Activated naive CD4-positive, alpha-beta T cell treated with anti-CD3 and anti-CD28 coated beads, Interleukin-2, amount 50 U/mL, for 24 hours (primary cell): ENCODE results near the gene CFHR3.
"Not testable (repeated sequence)": the region's sequence is repeated elsewhere in the genome, so short reads cannot be mapped to it uniquely, and the experiment has no call there.

Experiments
- H3K27ac Mint-ChIP-seq: one replicate; pipeline ENCODE4 v1.8.0; 2021; ENCODE audit warnings: mild to moderate bottlenecking, mixed read lengths
- H3K27me3 Mint-ChIP-seq: one replicate; pipeline ENCODE4 v1.8.0; 2021; ENCODE audit warnings: mixed read lengths
- H3K36me3 Mint-ChIP-seq: one replicate; pipeline ENCODE4 v1.8.0; 2021; ENCODE audit warnings: mixed read lengths
- H3K4me1 Mint-ChIP-seq: one replicate; pipeline ENCODE4 v1.8.0; 2021; ENCODE audit warnings: mixed read lengths
- H3K4me3 Mint-ChIP-seq: one replicate; pipeline ENCODE4 v1.8.0; 2021; ENCODE audit warnings: mild to moderate bottlenecking, mixed read lengths
- H3K9me3 Mint-ChIP-seq: one replicate; pipeline ENCODE4 v1.8.0; 2021; ENCODE audit warnings: mixed read lengths

The CFHR3 gene

DNA sequence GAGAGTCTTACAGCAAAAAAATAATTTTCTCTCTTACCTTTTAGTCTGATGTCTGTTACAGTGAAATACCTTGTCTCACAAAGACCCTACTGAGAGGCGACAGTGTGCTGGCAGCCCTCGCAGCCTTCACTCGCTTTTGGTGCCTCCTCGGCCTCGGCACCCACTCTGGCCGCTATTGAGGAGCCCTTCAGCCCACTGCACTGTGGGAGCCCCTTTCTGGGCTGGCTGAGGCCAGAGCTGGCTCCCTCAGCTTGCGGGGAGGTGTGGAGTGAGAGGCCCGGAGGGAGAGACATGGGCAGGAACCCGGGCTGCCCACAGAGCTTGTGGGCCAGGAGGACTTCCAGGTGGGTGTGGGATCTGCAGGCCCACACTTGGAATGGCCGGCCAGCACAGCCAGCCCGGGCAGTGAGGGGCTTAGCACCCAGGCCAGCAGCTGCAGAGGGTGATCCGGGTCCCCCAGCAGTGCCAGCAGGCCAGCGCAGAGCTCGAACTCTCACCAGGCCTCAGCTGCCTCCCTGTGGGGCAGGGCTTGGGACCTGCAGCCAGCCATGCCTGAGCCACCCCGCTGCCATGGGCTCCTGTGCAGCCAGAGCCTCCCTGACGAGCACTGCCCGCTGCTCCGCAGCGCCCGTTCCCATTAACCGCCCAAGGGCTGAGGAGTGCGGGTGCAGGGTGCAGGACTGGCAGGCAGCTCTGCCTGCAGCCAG lies 34.0 kb downstream of the CFHR3 start:
- Mint-ChIP-seq H3K36me3 (no peaks in the 10 kb centered on the region), H3K9me3 (no peaks in the 10 kb centered on the region), H3K27me3 (no peaks in the 10 kb centered on the region), H3K4me3 (no peak overlapping the region), H3K4me1 (no peaks in the 10 kb centered on the region), H3K27ac (no peak overlapping the region)

DNA sequence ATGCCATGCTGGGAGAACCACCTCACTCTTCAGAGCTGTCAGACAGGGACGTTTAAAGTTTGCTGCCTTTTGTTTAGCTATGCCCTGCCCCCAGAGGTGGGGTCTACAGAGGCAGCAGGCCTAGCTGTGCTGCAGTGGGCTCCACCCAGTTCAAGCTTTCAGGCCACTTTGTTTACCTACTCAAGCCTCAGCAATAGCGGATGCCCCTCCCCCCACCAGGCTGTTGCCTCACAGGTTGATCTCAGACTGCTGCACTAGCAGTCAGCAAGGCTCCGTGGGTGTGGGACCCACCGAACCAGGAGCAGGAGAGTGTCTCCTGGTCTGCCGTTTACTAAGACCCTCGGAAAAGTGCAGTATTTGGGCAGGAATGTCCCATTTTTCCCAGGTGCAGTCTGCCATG lies 42.8 kb downstream of the CFHR3 start:
- H3K27ac Mint-ChIP-seq, H3K9me3 Mint-ChIP-seq, H3K4me1 Mint-ChIP-seq, H3K4me3 Mint-ChIP-seq, H3K27me3 Mint-ChIP-seq, H3K36me3 Mint-ChIP-seq: not testable (repeated sequence)

DNA sequence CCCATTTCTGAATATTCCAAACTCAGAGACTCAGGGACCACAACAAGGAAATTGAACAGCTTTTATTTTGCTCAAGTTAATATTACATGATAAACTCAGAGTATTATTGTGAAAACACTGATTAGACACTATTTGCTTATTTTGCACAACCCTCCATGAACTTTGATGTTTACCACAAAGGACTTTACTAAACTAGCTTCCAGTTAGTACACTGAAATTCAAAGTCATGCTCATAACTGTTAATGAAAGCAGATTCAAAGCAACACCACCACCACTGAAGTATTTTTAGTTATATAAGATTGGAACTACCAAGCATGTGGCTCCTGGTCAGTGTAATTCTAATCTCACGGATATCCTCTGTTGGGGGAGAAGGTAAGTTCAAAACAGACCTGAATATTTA lies 44.9 kb downstream of the CFHR3 start, which contains the start of gene CFHR1:
Gene CFHR1, plus strand, starts transcription at position 201 of the 400 bp plus-strand sequence. Its CDS starts 114 bp downstream, at position 315.
- not testable (repeated sequence) for H3K27ac Mint-ChIP-seq, H3K27me3 Mint-ChIP-seq, H3K36me3 Mint-ChIP-seq, H3K4me1 Mint-ChIP-seq, H3K4me3 Mint-ChIP-seq, H3K9me3 Mint-ChIP-seq

DNA sequence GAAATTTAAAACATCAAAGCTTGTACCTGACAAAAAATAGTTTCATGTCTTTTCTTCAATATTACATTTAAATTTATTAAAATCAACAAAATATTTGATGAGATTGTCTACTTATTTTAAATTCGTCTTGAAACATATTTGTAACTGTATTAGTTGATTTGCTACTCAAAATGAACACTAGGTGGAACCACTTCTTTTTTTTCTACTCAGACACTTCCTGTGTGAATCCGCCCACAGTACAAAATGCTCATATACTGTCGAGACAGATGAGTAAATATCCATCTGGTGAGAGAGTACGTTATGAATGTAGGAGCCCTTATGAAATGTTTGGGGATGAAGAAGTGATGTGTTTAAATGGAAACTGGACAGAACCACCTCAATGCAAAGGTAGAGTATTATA lies 53.2 kb downstream of the CFHR3 start:
- not testable (repeated sequence) for H3K36me3 Mint-ChIP-seq, H3K9me3 Mint-ChIP-seq, H3K4me3 Mint-ChIP-seq, H3K27ac Mint-ChIP-seq, H3K4me1 Mint-ChIP-seq, H3K27me3 Mint-ChIP-seq
